Naive thymus-derived CD4-positive, alpha-beta T cell (primary cell): Measurements from ENCODE around the gene GRIA1. TPM values are rescaled to one million over a fixed set of nuclear protein-coding genes. Genes with fewer than 3 reads are reported as not detected.

Experiments used
- ATAC-seq: fragments of 150-1000 bp; cut with Tn5 transposase; 2 replicates; pipeline ENCODE4 v1.10.0; 2021; ENCODE audit warnings: mild to moderate bottlenecking, moderate library complexity
- CTCF ChIA-PET: fragments of 350-600 bp; sonication (Branson Sonifier 250); formaldehyde crosslinking; loops from one replicate; lab custom pipeline; 2021; ENCODE audit warnings: antibody characterized with exemption; lab: Charles Lee
- POLR2A ChIA-PET: fragments of 350-600 bp; sonication (Branson Sonifier 250); formaldehyde crosslinking; loops from one replicate; lab custom pipeline; 2021; ENCODE audit warnings: antibody characterized with exemption, inconsistent platforms; lab: Charles Lee
- DNase-seq, 9 donors: peaks; one replicate each; pipeline versions ENCODE4 v3.0.0 to v3.0.0-alpha.2; 2020 to 2022; ENCODE audit warnings: mixed read lengths in 1 of 9
- H3K27ac ChIP-seq: one replicate; pipeline ENCODE4 v1.7.0; 2013; ENCODE audit warnings: mild to moderate bottlenecking, low read depth, low read length, moderate library complexity
- H3K27me3 ChIP-seq, 2 donors: one replicate each; pipeline ENCODE4 v1.7.0; 2013; ENCODE audit warnings: low read length in 2 of 2, mild to moderate bottlenecking in 2 of 2, moderate library complexity in 2 of 2; ENCODE audit not compliant: control insufficient read depth in 2 of 2, insufficient read depth in 2 of 2
- H3K36me3 ChIP-seq, 3 experiments: 1 replicate in 2 of 3; 2 replicates in 1 of 3; pipeline ENCODE4 v1.7.0; 2013; ENCODE audit warnings: low read length in 3 of 3, mild to moderate bottlenecking in 3 of 3, moderate library complexity in 1 of 3; ENCODE audit not compliant: insufficient read depth in 3 of 3, control insufficient read depth in 2 of 3
- H3K4me1 ChIP-seq, 2 donors: one replicate each; pipeline ENCODE4 v1.7.0; 2013; ENCODE audit warnings: low read length in 2 of 2, mild to moderate bottlenecking in 2 of 2, moderate library complexity in 1 of 2; ENCODE audit not compliant: control insufficient read depth in 2 of 2, insufficient read depth in 2 of 2
- H3K4me3 ChIP-seq: 2 replicates; pipeline ENCODE4 v1.7.0; 2013; ENCODE audit warnings: mild to moderate bottlenecking, low read length
- H3K9me3 ChIP-seq, 3 experiments: 1 replicate in 2 of 3; 2 replicates in 1 of 3; pipeline ENCODE4 v1.7.0; 2013; ENCODE audit warnings: low read length in 3 of 3; ENCODE audit not compliant: control insufficient read depth in 2 of 3
- H3K27ac Mint-ChIP-seq, 9 donors: one replicate each; pipeline ENCODE4 v1.8.0; 2020 to 2022; ENCODE audit warnings: mixed read lengths in 9 of 9, mild to moderate bottlenecking in 8 of 9, moderate library complexity in 5 of 9, inconsistent platforms in 2 of 9
- H3K27me3 Mint-ChIP-seq, 5 donors: one replicate each; pipeline ENCODE4 v1.8.0; 2021 to 2022; ENCODE audit warnings: mixed read lengths in 5 of 5, mild to moderate bottlenecking in 1 of 5
- H3K36me3 Mint-ChIP-seq, 5 donors: one replicate each; pipeline ENCODE4 v1.8.0; 2020 to 2022; ENCODE audit warnings: mixed read lengths in 5 of 5, mild to moderate bottlenecking in 3 of 5, inconsistent platforms in 1 of 5
- H3K4me1 Mint-ChIP-seq, 7 donors: one replicate each; pipeline ENCODE4 v1.8.0; 2020 to 2022; ENCODE audit warnings: mixed read lengths in 7 of 7, mild to moderate bottlenecking in 3 of 7, inconsistent platforms in 1 of 7
- H3K4me3 Mint-ChIP-seq, 10 donors: one replicate each; pipeline ENCODE4 v1.8.0; 2020 to 2022; ENCODE audit warnings: mild to moderate bottlenecking in 10 of 10, mixed read lengths in 10 of 10, moderate library complexity in 6 of 10, inconsistent platforms in 2 of 10
- H3K9me3 Mint-ChIP-seq, 11 donors: one replicate each; pipeline ENCODE4 v1.8.0; 2020 to 2022; ENCODE audit warnings: mixed read lengths in 11 of 11, mild to moderate bottlenecking in 4 of 11, inconsistent platforms in 1 of 11, moderate library complexity in 1 of 11
- intact Hi-C, 2 donors: fragments of 100-400 bp; cut with micrococcal nuclease; formaldehyde crosslinking; loops; one replicate each; pipeline ENCODE4 v1.15.1; 2023
- polyA plus RNA-seq, 2 donors: library from polyadenylated mRNA; unstranded; fragments of 300-500 nt; fragmentation: Illumina TruSeq; gene quantifications; one replicate each; pipeline ENCODE4 v1.2.3, GENCODE V29; 2021
- total RNA-seq, 6 experiments: library from RNA in 5 of 6; stranded (reverse) in 5 of 6; gene quantifications; 1 replicate in 5 of 6; 2 replicates in 1 of 6; pipeline ENCODE4 v1.2.3 and lab custom pipeline; 2021 to 2026

The GRIA1 gene
- total and polyA plus RNA-seq, 7 experiments from 2014 or later: not detected

GRCh38 chr5:153636670-153637451 is 146.4 kb downstream of the GRIA1 start:
- H3K9me3 Mint-ChIP-seq: peaks cover 0 to 5% (median 0%) of the 10 kb centered on the region in 11 donors
- H3K27me3 Mint-ChIP-seq: peaks cover 0 to 3% (median 3%) of the 10 kb centered on the region in 5 donors
- no peak for ATAC-seq
- POLR2A ChIA-PET: no interaction called here
- CTCF ChIA-PET: no interaction called here
- Histone ChIP-seq H3K9me3 (no peaks in the 10 kb centered on the region), H3K27ac (no peak overlapping the region), H3K4me1 (no peaks in the 10 kb centered on the region), H3K27me3 (no peaks in the 10 kb centered on the region), H3K4me3 (no peak overlapping the region), H3K36me3 (no peaks in the 10 kb centered on the region)
- no peak overlapping the region for H3K27ac Mint-ChIP-seq
- H3K4me1 Mint-ChIP-seq: no peaks in the 10 kb centered on the region
- DNase-seq: no peak
- H3K4me3 Mint-ChIP-seq: no peak overlapping the region
- intact Hi-C loops: no loop called here
- H3K36me3 Mint-ChIP-seq: no peaks in the 10 kb centered on the region

DNA sequence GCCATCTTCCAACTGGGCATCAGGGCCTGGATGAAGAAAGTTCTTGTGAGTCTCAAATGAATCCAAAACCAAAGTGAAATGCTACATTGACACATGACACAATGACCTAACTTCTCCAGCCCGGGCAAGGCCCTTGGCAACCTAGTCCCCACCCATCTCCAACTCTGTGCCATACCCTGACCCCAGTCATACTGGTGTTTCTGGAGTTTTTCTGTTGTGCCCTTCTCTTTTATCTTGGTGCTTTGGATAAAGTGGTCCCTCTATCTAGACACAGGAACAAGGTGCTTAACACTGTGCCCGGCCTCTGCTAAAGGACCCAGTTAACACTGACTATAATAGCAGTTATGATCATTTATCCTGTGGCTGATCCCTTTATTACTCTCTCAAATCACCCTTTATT is 149.8 kb downstream of the GRIA1 start:
- H3K9me3 ChIP-seq: no peaks in the 10 kb centered on the region
- H3K27me3 ChIP-seq: no peaks in the 10 kb centered on the region
- POLR2A ChIA-PET: no interaction called here
- no peaks in the 10 kb centered on the region for H3K36me3 Mint-ChIP-seq
- no peaks in the 10 kb centered on the region for H3K36me3 ChIP-seq
- H3K9me3 Mint-ChIP-seq: peaks cover 0 to 3% (median 0%) of the 10 kb centered on the region in 11 donors
- intact Hi-C loops: no loop called here
- H3K4me1 ChIP-seq: no peaks in the 10 kb centered on the region
- no peaks in the 10 kb centered on the region for H3K27me3 Mint-ChIP-seq
- H3K4me1 Mint-ChIP-seq: no peaks in the 10 kb centered on the region
- no peak overlapping the region for H3K27ac Mint-ChIP-seq
- H3K27ac ChIP-seq: no peak overlapping the region
- ATAC-seq (no peak), DNase-seq (no peak)
- CTCF ChIA-PET: no interaction called here
- H3K4me3 ChIP-seq: no peak overlapping the region
- no peak overlapping the region for H3K4me3 Mint-ChIP-seq

DNA sequence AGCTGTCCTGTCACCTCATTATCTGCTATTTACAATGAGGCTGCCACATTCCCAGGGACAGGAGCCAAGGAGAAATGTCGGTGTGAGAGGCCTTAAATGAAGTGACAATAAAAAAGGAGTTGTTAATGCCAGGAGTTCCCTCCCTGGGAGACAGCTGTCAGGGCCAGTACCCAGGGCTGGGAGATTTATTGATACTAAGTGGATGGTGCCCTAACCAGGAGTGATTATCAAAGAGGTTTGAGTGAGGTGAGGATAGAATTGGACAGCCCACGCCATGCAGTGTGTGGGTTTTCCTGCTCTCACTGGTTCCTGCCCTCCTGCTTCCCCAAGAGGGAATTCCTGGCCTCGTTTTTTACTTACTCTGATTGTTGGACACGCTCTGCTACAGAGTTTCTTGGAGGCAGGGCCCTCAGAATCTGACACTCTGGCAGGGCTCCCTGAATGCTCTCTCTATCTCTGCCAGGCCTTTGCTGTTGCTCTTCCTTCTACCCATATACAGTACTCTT is 150.8 kb downstream of the GRIA1 start:
- no peaks in the 10 kb centered on the region for H3K27me3 Mint-ChIP-seq
- H3K27ac Mint-ChIP-seq: no peak overlapping the region

DNA sequence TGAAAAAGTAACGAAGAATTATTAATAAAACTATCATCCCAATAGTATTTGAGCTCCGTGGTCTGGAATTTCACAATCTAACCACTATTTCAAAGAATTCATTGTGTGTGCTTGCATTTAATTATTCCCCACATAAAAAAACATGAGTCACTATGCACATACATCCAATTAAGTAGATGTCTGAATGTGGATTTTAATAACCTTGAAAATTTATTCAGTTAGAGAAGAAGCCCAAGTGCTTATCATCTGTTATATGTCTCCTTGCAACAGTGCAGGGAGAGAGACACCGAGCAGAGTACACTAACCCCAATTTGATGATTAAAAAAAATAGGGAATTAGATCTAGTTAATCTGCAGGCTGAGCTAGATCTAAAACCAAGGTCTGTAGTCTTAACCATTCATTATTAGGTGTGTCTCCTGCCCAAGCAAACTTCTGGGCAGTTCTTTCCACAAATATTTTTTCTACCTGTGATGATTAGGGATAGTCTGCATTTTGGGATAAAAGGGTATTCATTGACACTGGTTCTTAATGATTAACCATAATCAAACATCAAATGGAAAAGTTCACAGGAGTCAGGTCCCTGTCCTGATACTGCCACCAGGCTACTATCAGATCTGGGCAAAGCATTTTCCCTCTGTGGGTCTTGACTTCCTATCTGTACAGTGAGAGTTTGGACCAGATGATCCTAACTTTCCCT is 164.2 kb downstream of the GRIA1 start:
- Histone ChIP-seq H3K9me3 (no peaks in the 10 kb centered on the region), H3K4me3 (no peak overlapping the region), H3K27ac (no peak overlapping the region), H3K27me3 (no peaks in the 10 kb centered on the region), H3K36me3 (no peaks in the 10 kb centered on the region), H3K4me1 (no peaks in the 10 kb centered on the region)
- CTCF ChIA-PET: no interaction called here
- Mint-ChIP-seq H3K27ac (no peak overlapping the region), H3K4me3 (no peak overlapping the region), H3K4me1 (no peaks in the 10 kb centered on the region), H3K9me3 (peaks cover 0 to 8% (median 0%) of the 10 kb centered on the region in 11 donors), H3K36me3 (no peaks in the 10 kb centered on the region), H3K27me3 (peaks cover 0 to 10% (median 4%) of the 10 kb centered on the region in 5 donors)
- intact Hi-C loops: no loop called here
- no peak for DNase-seq
- POLR2A ChIA-PET: no interaction called here
- no peak for ATAC-seq

More for the DNA sequence above, 150.8 kb downstream of the GRIA1 start:
- H3K9me3 Mint-ChIP-seq: peaks cover 0 to 3% (median 0%) of the 10 kb centered on the region in 11 donors
- POLR2A ChIA-PET: no interaction called here
- ATAC-seq: no peak
- no peaks in the 10 kb centered on the region for H3K36me3 Mint-ChIP-seq
- Histone ChIP-seq H3K27me3 (no peaks in the 10 kb centered on the region), H3K4me3 (no peak overlapping the region), H3K36me3 (no peaks in the 10 kb centered on the region), H3K4me1 (no peaks in the 10 kb centered on the region), H3K27ac (no peak overlapping the region), H3K9me3 (no peaks in the 10 kb centered on the region)
- CTCF ChIA-PET: no interaction called here
- intact Hi-C loops: no loop called here
- H3K4me3 Mint-ChIP-seq: no peak overlapping the region
- no peak for DNase-seq
- H3K4me1 Mint-ChIP-seq: no peaks in the 10 kb centered on the region

- no peaks in the 10 kb centered on the region for H3K4me1 Mint-ChIP-seq
- no peak for DNase-seq
- CTCF ChIA-PET: no interaction called here
- intact Hi-C loops: no loop called here
- POLR2A ChIA-PET: no interaction called here
- Histone ChIP-seq H3K9me3 (no peaks in the 10 kb centered on the region), H3K27me3 (no peaks in the 10 kb centered on the region), H3K27ac (no peak overlapping the region), H3K36me3 (no peaks in the 10 kb centered on the region), H3K4me3 (no peak overlapping the region), H3K4me1 (no peaks in the 10 kb centered on the region)
- H3K27ac Mint-ChIP-seq: no peak overlapping the region
- no peak overlapping the region for H3K4me3 Mint-ChIP-seq
- H3K27me3 Mint-ChIP-seq: peaks cover 0 to 6% (median 4%) of the 10 kb centered on the region in 5 donors
- ATAC-seq: no peak
- H3K36me3 Mint-ChIP-seq: no peaks in the 10 kb centered on the region
- H3K9me3 Mint-ChIP-seq: peaks cover 0 to 8% (median 0%) of the 10 kb centered on the region in 11 donors
These were observed 164.7 kb downstream of the GRIA1 start for GRCh38 chr5:153655201-153655510.

DNA sequence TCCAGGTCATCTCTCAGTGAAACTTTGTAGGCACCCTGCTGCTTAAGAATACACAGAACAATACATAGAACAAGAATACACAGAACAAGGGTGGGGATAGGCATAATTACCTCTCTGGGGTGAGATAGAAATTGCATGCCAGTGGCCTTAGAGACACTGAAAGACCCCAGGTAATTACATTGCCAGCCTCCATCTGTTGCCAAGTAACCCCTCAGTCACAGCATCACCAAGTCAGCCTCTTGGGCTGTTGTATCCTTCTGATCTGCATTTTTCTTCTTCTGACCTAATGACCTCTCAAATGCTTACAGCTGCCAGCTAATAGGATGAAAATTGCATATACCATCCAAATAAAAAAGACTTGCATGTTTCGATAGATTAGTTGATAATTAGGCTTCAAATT is 167.7 kb downstream of the GRIA1 start:
- no peaks in the 10 kb centered on the region for H3K27me3 ChIP-seq
- Mint-ChIP-seq H3K4me1 (no peaks in the 10 kb centered on the region), H3K9me3 (peaks cover 0 to 8% (median 0%) of the 10 kb centered on the region in 11 donors), H3K4me3 (no peak overlapping the region), H3K36me3 (no peaks in the 10 kb centered on the region), H3K27ac (no peak overlapping the region), H3K27me3 (peaks cover 0 to 4% (median 1%) of the 10 kb centered on the region in 5 donors)
- POLR2A ChIA-PET: no interaction called here
- H3K4me3 ChIP-seq: no peak overlapping the region
- H3K9me3 ChIP-seq: no peaks in the 10 kb centered on the region
- H3K36me3 ChIP-seq: no peaks in the 10 kb centered on the region
- H3K27ac ChIP-seq: no peak overlapping the region
- CTCF ChIA-PET: no interaction called here
- DNase-seq (no peak), ATAC-seq (no peak)
- intact Hi-C loops: no loop called here
- H3K4me1 ChIP-seq: no peaks in the 10 kb centered on the region
